ENCODE measurements around the gene LSM2. TPM values are rescaled to one million over a fixed set of nuclear protein-coding genes. Genes with fewer than 3 reads are reported as not detected.

The LSM2 gene
- total RNA-seq, 2 experiments from 2014 or later = 12.6 to 13.7 TPM

GRCh38 chr6:31799781-31800180 is 7.0 kb downstream of the LSM2 start:
- no peaks in the 10 kb centered on the region for H3K27me3 ChIP-seq (ENCODE audit: control insufficient read depth in 1 of 2, insufficient read depth in 2 of 2, low read length in 2 of 2)
- DNase-seq (no peak), ATAC-seq (ENCODE audit: poor library complexity) (no peak)
- no peaks in the 10 kb centered on the region for H3K27me3 Mint-ChIP-seq
- CTCF ChIA-PET = interaction anchor here (1.5 kb wide), 2 partner anchors 30 to 63 kb away, joined by 3 to 4 read pairs; no protein-coding TSS in a partner anchor
- no peak for TF ChIP-seq CTCF (IDR thresholded peaks at IDR 0.05)
- H3K27ac ChIP-seq (ENCODE audit: low read depth in 1 of 2, low read length in 2 of 2) = no peak overlapping the region
- H3K9me3 Mint-ChIP-seq = no peaks in the 10 kb centered on the region
- intact Hi-C loops (cut with DNase I, micrococcal nuclease) = loop anchor here in 1 of 2 experiments (5.0 kb wide), 1 partner anchor 33 kb away; no protein-coding TSS in a partner anchor
- H3K4me3 Mint-ChIP-seq = no peak overlapping the region
- POLR2A ChIA-PET = no interaction called here
- H3K4me3 ChIP-seq (ENCODE audit: low read length) = no peak overlapping the region
- no peak overlapping the region for H3K27ac Mint-ChIP-seq
- H3K36me3 Mint-ChIP-seq (ENCODE audit: low read depth) = peaks cover 24% of the 10 kb centered on the region
- H3K9me3 ChIP-seq (ENCODE audit: control insufficient read depth in 1 of 2, insufficient read depth in 1 of 2, low read length in 2 of 2) = no peaks in the 10 kb centered on the region
- H3K36me3 ChIP-seq (ENCODE audit: insufficient read depth, low read length) = peaks cover 4% of the 10 kb centered on the region
- peaks cover 26% of the 10 kb centered on the region for H3K4me1 Mint-ChIP-seq (ENCODE audit: low read depth)
- peaks cover 37% of the 10 kb centered on the region for H3K4me1 ChIP-seq (ENCODE audit: insufficient read depth, low read length)

- no peaks in the 10 kb centered on the region for H3K27me3 Mint-ChIP-seq
- DNase-seq (peak in 11 of 14 experiments; percentile 27 to 77 (median 51)), ATAC-seq (ENCODE audit: poor library complexity) (peak; percentile 43)
- ChIA-PET POLR2A (interaction anchor here (0.6 to 3.2 kb wide), 9 partner anchors 9 to 94 kb away, joined by 3 to 18 read pairs (median 5); partner anchors contain the start of genes ABHD16A, DDAH2, HSPA1A and HSPA1B), CTCF (interaction anchor here (1.0 to 1.3 kb wide), 3 partner anchors 9 to 59 kb away, joined by 3 to 4 read pairs (median 3); partner anchors contain the start of gene LSM2)
- Histone ChIP-seq H3K4me1 (ENCODE audit: insufficient read depth, low read length) (peaks cover 42% of the 10 kb centered on the region), H3K27ac (ENCODE audit: low read depth in 1 of 2, low read length in 2 of 2) (peak overlapping the region; percentile 50 to 70), H3K36me3 (ENCODE audit: insufficient read depth, low read length) (no peaks in the 10 kb centered on the region), H3K9me3 (ENCODE audit: control insufficient read depth in 1 of 2, insufficient read depth in 1 of 2, low read length in 2 of 2) (no peaks in the 10 kb centered on the region), H3K4me3 (ENCODE audit: low read length) (peak overlapping the region; percentile 28), H3K27me3 (ENCODE audit: control insufficient read depth in 1 of 2, insufficient read depth in 2 of 2, low read length in 2 of 2) (no peaks in the 10 kb centered on the region)
- TF ChIP-seq CTCF (IDR thresholded peaks at IDR 0.05) = no peak
- intact Hi-C loops (cut with DNase I, micrococcal nuclease) = loop anchor here in 1 of 2 experiments (5.0 kb wide), 1 partner anchor 35 kb away; no protein-coding TSS in a partner anchor
- peak overlapping the region; percentile 81 for H3K4me3 Mint-ChIP-seq
- peaks cover 24% of the 10 kb centered on the region for H3K36me3 Mint-ChIP-seq (ENCODE audit: low read depth)
- H3K4me1 Mint-ChIP-seq (ENCODE audit: low read depth) = peaks cover 32% of the 10 kb centered on the region
- peak overlapping the region; percentile 54 for H3K27ac Mint-ChIP-seq
- no peaks in the 10 kb centered on the region for H3K9me3 Mint-ChIP-seq
Observed at GRCh38 chr6:31797588-31797987, 9.2 kb downstream of the LSM2 start.

GRCh38 chr6:31796993-31797385 is 9.8 kb downstream of the LSM2 start:
- ChIA-PET CTCF (interaction anchor here (1.1 to 1.7 kb wide), 2 partner anchors 17 to 27 kb away, joined by 4 to 19 read pairs; partner anchors contain the start of genes HSPA1A and HSPA1L), POLR2A (interaction anchor here (1.0 to 3.2 kb wide), 8 partner anchors 10 to 94 kb away, joined by 3 to 28 read pairs (median 6); partner anchors contain the start of genes ABHD16A, CLIC1, DDAH2 and HSPA1A)
- H3K9me3 Mint-ChIP-seq = no peaks in the 10 kb centered on the region
- H3K36me3 Mint-ChIP-seq (ENCODE audit: low read depth) = peaks cover 30% of the 10 kb centered on the region
- Histone ChIP-seq H3K36me3 (ENCODE audit: insufficient read depth, low read length) (no peaks in the 10 kb centered on the region), H3K4me3 (ENCODE audit: low read length) (no peak overlapping the region), H3K27me3 (ENCODE audit: control insufficient read depth in 1 of 2, insufficient read depth in 2 of 2, low read length in 2 of 2) (no peaks in the 10 kb centered on the region), H3K9me3 (ENCODE audit: control insufficient read depth in 1 of 2, insufficient read depth in 1 of 2, low read length in 2 of 2) (no peaks in the 10 kb centered on the region), H3K27ac (ENCODE audit: low read depth in 1 of 2, low read length in 2 of 2) (peak overlapping the region; percentile 50 to 70), H3K4me1 (ENCODE audit: insufficient read depth, low read length) (peaks cover 45% of the 10 kb centered on the region)
- peak overlapping the region; percentile 54 for H3K27ac Mint-ChIP-seq
- no peak for TF ChIP-seq CTCF (IDR thresholded peaks at IDR 0.05)
- H3K27me3 Mint-ChIP-seq = no peaks in the 10 kb centered on the region
- DNase-seq (no peak), ATAC-seq (ENCODE audit: poor library complexity) (no peak)
- peak overlapping the region; percentile 81 for H3K4me3 Mint-ChIP-seq
- intact Hi-C loops (cut with DNase I, micrococcal nuclease) = loop anchor here in 1 of 2 experiments (5.0 kb wide), 1 partner anchor 35 kb away; no protein-coding TSS in a partner anchor
- H3K4me1 Mint-ChIP-seq (ENCODE audit: low read depth) = peaks cover 32% of the 10 kb centered on the region

Data from CD4-positive, alpha-beta T cell (primary cell).